NCI-H2081 (cell line): Measurements from ENCODE around the gene FRMPD1.

Experiments used
- DNase-seq, 2 experiments: peaks; one replicate each; lab custom pipeline; 2025; lab: John Stamatoyannopoulos, UW

Gene FRMPD1

DNA sequence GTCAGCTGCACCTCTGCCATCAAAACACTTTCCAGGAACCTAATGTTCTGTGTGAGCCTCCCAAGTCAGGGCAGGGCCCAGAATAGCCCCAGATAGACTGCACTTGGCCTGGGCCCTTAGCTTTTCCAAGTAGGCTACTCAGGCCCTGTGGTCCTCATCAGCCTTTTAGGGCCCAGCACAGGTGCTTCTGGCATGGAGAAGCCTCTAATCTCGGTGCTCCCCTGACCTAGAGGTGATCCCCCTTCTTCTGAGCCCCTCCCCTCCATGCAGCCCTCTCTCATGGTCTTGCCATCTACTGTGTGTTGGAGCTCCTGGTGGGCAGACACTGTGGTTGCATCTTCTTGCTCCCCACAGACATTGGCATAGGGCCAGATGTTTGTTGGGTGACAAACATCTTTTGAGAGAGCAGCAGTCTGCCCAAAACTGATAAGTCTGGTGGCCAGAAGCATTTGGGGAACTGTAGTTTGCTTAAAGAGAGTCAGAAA, 28.1 kb downstream of the FRMPD1 start:
- no peak for DNase-seq

DNA sequence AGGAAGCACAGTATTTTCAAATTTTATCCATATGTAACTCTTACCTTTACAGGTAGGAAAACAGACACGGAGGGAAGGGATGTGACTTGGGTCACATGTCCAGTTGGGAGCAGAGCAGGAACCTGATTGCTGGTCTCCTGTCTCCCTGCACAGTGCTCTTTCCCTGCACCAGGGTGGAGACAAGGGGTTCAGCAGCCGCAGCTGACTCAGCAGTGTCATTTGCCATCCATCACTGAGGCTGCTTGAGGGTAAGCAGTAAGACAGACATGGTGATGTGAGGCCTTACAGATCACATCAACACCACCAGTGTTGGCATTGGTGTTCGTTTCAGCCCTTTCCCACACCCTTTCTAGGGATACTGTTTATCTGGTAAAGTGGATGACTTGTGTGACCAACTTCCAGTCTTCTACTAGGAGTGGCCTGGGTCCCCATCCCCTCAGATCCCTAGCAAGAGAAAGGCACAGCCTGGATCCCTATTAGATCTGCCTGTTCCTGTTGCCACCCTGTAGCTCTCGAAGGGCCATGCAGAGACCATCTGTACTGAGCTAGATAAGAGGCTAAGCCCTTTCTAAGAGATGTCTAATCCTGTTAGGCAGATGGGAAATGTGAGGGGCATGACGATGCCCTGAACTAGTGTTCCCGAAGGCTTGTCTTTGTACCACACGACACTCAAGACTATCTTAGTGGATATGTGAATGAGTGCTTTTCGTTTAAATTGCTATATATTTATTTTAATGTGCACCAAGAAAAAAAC, 29.1 kb downstream of the FRMPD1 start:
- no peak for DNase-seq

DNA sequence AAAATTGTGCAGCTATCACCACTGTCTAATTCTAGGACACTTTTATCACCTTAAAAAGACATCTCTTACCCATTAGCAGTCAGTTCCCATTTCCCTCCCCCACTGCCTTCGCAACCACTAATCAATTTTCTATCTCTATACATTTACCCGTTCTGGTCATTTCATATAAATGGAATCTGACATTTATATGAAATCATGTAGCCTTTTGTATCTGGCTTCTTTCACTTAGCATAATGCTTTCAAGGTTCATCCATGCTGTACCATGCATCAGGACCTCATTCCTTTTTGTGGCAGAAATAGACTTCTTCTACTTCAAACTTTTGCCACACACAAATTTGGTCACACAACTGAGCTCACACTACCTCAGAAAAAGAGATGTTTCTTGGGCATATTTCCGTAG, 32.2 kb downstream of the FRMPD1 start:
- DNase-seq: no peak

DNA sequence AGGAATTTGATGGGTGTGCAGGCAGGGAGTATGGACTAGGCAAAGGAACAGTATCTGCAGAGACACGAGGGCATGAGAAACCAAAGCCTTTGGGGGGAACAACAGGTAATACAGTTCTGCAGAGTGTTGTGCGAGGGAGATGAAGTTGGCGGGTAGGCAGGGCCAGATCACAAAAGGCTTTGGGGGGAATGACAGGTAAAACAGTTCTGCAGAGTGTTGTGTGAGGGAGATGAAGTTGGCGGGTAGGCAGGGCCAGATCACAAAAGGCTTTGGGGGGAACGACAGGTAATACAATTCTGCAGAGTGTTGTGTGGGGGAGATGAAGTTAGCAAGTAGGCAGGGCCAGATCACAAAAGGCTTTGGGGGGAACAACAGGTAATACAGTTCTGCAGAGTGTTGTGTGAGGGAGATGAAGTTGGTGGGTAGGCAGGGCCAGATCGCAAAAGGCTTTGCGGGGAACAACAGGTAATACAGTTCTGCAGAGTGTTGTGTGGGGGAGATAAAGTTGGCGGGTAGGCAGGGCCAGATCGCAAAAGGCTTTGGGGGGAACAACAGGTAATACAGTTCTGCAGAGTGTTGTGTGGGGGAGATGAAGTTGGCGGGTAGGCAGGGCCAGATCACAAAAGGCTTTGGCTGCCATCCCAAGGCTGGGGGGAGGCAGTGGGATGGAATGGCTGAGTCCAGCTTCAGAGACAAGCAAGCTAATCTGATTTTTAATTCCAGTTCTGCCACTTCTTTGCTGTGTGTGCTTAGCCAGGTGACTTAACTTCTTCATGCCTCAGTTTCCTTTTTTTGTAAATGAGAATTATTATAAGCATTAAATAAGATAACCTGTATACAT, 33.0 kb downstream of the FRMPD1 start:
- no peak for DNase-seq

DNA sequence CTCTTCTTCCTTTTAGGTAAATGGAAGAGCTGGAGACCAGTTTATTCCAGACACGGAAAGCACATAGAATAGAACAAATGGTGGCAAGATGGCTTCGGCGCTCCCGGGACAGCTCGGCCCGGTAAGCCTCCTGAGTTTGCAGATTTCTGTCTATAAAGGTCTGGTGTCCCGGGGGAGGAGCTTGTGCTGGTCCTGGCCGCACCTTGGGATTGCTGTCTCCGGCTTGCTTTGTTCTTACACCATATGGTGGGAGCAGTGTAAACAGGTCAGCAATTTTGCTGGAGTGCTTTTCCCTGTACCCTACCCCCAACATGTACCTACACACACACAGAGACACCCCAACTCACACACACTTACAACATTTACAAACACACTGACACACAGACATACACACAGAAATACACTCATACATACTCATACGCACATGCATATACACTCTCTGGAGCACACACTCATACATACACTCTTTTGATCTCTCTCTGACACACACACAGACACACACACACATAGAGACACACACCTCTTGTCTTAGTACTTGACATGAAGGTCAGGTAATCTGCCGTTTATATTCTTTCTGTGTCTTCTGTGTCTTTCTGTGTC, 42.0 kb downstream of the FRMPD1 start:
- DNase-seq: no peak

DNA sequence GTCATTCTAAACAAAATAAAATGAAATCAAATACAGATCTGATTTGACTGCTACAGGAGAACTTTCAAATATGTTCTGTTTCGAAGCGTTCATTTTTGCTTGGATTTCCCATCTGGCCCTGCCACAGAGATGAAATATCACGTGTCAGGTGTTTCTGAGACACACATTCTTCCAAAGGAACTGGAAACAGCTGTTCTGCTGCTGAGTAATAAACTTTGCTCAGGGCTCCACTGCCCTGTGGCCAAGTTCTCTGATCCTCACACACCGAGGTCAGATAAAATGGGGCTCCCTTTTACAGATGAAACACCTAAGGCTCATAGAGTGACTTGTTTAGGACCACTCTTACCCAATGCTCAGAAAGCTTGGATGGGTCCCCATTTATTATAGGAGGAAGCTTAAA, 42.5 kb downstream of the FRMPD1 start:
- no peak for DNase-seq

DNA sequence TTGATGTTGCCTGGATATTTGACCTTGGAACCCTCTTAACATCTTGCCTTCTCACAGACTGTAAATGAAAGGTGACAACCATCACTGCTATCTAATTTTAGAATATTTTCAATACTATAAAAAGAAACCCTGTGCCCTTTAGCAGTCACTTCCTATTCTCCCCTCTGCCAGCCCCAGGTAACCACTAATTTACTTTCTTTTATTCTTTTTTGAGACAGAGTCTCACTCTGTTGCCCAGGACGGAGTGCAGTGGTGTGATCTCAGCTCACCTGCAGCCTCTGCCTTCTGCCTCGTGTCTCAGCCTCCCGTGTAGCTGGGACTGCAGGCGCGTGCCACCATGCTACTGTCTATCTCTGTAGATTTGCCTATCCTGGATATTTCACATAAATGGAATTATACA, 43.6 kb downstream of the FRMPD1 start:
- no peak for DNase-seq

DNA sequence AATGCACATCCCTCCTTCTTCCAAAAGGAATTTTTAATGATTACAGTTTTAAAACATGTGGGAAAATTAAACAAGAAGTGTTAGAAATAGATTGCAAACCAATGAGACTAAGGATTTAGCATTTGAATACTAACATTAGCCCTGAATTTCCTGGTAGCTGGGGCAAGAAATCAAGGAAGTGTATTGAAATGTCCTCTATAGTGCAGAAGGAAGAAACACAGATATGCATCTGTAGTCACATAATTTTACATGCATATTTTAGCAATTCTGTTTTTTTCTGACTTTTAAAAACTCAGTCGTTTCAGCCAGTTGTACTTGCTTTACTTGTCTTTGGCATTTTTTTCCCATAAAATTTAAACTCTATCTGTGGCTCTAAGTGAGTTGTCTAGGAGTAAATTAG, 45.8 kb downstream of the FRMPD1 start:
- DNase-seq: no peak

DNA sequence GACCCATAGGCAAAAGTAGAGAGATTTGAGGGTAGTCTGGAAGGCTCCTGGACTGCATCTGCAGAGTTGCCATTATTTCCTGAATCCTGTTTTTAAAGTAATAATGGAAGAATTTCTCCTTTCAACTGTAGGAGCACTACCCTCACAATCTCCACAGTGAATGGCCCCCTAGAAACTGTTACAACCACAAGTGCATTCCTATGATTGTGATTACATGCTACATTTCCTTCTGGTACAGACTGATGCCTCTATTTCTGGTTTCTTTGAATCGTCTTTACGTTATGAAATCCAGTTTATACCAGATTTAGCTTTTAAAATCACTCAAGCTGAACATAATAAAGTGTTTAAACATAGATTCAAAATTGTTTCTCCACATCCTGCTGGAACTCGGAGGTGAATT, 49.4 kb downstream of the FRMPD1 start:
- DNase-seq: no peak

DNA sequence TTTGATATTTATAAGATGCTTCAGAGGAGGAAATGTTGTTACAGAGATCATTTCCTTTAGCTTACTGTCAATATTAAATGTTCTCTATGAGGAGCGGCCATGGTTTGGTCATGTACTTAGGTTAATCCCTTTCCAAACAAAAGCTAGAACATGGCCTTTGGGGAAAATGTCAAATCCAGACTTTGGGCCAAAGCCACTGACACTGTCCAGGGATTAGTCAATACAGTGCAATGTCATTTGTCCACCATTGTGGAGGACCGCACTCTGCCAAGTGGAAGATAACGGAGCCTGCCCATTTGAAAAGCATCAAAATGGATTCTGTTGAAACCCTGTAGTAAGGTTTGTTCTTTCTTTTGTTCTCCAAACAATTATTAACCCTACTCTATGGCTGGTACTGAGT, 50.1 kb downstream of the FRMPD1 start:
- DNase-seq: no peak

DNA sequence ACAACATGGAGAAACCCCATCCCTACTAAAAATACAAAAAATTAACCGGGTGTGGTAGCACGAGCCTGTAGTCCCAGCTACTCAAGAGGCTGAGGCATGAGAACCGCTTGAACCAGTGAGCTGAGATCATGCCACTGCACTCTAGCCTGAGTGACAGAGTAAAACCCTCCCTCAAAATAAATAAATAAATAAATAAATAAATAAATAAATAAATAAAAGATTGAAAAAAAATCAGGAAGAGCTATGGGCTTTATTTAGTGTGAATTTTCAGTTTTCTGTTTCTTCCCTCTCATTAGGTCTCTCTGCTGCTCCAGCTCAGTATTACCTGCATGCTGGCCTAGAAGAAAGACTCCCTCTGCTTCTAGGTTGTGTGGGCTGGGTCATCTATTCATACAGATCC, 55.0 kb downstream of the FRMPD1 start:
- no peak for DNase-seq

DNA sequence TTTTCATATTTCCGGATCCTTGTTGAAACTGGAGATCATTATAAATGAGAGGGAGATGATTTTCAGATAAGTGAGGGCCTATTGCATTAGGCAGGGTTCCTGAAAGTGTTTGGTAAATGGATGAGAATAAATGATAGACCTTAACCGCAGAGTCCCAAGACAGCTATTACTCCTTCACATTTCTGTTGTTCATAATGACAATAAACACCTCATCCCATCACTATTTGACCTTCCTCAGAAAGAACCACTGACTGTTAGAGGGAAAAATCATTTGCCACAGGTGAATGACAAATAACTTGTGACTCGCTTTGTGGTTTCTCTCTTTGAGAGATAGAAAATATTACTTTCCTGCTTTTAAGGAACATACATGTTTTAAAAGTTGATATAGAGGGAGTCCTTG, 55.5 kb downstream of the FRMPD1 start:
- no peak for DNase-seq

DNA sequence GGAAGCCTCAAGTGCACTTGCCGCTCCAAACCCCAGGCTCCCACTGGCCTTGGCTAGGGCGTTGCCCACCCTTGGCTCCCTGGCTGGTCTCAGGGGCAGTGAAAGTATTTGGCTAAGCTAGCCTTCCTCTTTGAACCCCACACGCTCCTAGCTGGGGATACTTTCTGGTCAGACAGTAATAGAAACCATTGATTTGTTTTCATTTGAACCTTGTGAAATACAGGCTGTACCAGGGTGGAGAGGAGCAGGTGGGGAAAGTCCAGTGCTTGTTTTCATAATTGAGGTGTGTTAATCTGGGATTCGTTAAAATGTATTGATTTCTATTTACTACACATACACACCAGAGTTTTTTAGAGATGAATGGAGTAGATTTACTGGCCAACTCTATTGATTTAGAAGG, 57.0 kb downstream of the FRMPD1 start:
- DNase-seq: no peak

DNA sequence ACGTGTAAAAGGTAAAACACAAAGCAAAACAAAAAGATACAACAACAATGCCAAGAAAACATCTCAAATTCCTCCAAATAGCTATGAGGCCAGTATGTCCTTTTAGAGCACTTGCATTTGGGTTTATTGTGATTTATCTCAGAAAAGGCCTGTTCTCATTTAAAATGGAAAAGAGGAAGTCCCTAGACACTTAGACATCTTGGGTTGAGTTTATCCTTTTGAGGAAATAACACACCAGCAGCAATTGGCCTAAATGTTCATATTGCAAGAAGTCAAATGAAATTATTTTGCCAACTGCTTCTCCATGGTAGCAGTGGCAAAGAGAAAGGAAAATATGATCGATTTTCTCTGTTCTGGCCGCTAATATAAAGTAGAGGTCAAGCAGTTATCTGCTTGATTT, 59.3 kb downstream of the FRMPD1 start:
- DNase-seq: no peak

DNA sequence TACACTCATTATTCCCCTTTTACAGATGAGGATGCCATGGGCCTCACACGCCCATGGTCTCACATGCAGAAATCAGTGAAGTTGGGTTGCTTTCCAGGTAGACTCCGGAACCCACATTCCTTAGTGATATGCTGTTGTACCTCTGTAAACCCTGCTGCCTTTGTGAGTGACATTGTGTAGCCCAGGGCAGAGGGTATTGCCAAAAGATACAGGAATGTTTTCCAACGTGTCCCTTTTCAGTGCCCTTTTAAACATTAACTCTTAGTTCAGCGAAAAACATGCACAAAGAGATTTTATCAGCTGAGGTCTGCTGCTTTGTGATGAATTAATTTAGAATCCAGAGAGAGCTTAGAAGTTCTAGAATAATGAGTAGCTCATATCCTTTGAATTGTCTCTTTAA, 64.5 kb downstream of the FRMPD1 start:
- no peak for DNase-seq

DNA sequence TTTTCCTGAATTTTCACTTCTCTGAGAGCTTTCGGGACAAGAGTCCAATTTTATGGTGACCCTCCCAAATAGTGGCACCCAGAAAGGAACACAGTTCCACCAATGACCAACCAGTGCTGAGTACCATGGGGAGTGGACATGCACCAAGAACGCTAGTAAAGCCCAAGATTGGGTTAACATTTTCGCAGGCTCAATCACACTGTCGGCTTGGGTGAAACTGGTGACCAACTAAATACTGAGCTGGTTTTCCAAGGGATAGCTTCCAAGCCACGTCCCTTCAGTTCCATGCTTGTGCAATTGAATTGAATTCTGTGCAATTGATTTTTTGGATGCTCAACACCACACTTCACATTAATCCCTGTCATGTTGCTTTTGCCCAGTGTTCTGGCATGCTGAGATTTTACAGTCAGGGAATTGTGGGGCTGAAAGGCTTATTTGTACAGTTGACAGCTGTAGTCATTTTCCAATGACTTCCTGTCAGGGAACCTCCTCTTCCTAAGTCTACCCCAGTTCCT, 65.3 kb downstream of the FRMPD1 start:
- no peak for DNase-seq

DNA sequence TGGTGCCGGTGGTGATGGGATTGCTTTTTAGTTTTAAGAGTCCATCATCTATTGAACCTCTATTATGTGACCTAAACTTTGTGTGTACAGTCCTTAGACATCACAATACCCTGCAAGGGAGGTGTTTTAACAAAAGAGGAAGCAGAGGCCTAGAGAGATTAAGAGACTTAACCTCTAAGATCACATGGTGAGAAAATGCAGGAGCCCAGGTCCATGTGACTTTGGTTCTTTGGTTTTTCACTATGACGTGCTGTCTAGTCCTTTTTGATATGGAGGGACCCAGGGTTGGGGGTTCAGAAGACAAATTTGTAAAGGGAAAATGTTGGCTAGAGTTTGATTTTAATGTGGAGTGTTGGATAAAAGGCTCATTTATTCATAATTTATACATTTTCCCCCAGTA, 68.8 kb downstream of the FRMPD1 start:
- no peak for DNase-seq

DNA sequence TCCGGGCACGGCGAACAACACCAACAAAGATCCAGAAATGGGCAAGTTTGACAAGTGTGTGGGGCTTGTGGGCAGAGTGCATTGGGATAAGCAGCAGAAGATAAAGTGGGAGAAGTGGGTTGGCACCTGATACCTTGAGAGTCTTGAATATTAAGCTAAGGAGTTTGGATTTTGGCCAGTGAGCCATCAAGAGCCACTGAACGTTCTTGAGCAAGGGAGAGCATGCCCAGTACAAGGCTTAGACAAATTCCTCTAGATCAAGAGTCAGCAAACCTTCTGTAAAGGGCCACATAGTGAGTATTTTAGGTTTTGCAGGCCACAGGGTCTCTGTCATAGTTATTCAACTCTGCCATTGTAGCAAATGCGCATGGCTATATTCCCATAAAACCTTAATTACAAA, 76.3 kb downstream of the FRMPD1 start:
- DNase-seq: no peak

DNA sequence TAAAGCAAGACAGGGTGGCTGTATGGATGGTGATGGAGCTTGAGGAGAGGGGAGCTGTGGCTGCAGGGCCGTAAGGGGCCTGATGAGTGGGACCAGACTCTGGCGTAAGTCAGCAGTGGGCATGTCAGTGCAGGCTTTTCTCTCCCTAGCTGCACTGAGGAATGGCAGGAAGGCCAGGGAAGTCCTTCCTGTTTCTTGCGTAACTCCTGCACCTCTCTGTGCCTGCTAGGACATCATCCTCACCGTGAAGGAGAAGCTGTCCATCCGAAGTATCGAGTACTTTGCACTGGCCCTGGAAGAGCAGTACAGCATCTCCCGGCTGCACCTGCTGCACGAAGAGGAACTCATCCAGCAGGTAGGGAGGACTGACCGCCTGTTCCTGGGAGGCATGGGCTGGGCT, 78.7 kb downstream of the FRMPD1 start:
- DNase-seq: no peak

DNA sequence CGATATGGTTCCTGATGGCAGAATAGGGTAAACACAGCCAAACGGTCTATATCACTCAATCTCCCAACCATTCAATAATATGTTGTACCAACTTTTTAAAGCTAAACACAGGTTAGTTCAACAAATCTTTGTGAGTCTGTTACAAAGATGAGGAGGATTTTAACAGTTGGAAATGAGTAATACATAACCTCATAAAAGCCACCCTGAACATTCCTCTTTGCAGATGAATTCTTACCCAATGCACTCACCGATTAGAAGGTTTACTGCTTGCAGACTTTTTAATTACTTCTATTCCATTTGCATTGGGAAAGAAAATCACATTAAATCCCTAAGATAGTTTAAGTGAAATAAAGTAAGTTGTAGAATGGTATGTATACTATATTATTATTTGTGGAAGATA, 79.5 kb downstream of the FRMPD1 start:
- no peak for DNase-seq

DNA sequence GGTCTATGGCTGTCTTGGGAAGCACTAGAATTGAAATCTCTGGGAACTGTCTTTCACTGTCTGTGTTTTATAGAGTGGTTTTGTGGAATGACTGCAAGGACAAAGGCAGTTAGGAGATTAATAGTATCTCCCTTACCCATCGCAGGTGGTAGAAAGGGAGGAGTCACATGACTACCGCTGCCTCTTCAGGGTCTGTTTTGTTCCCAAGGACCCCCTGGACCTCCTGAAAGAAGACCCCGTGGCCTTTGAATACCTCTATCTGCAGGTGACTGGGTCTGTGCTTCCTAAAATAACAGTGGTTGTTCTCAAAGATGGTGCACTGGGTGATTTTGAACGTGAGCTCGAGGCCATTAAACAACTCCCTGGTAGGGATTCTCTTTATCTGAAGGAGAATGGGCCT, 80.1 kb downstream of the FRMPD1 start:
- no peak for DNase-seq

DNA sequence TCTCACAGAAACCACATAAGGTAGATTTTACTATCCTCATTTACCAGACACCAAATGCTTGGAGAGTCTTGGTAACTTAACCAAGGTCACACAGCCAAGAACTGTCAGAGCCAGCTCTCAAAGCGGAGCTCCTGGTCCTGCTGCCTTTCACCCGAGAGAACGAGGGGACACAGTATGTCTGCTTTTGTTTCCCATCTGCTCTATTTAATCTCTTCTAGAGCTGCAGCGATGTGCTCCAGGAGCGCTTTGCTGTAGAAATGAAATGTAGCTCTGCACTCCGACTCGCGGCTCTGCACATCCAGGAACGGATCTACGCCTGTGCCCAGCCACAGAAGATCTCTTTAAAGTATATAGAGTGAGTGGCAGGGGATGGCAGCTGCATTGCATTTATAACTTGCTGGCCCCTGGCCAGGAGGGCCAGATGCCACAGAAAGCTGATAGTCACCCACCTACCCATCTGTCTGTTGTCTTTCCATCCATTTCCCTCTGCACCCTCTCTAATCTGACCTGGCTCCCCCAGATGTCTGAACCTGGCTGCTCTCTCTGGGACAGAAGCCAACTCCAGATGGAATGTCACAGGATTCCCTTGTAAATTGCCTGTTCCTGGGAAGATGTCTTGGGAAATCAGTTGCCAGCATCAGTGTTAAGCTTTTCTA, 81.5 kb downstream of the FRMPD1 start:
- DNase-seq: peak; percentile 21 to 48
